NCI-H128 (cell line): Measurements from ENCODE around the gene AUTS2.
A peak's percentile ranks its signal among the peaks of the same experiment; 100 is the strongest.

Source experiments
- DNase-seq: peaks from one replicate; lab custom pipeline; 2025; ENCODE audit not compliant: unreplicated experiment; lab: John Stamatoyannopoulos, UW

The AUTS2 gene

DNA sequence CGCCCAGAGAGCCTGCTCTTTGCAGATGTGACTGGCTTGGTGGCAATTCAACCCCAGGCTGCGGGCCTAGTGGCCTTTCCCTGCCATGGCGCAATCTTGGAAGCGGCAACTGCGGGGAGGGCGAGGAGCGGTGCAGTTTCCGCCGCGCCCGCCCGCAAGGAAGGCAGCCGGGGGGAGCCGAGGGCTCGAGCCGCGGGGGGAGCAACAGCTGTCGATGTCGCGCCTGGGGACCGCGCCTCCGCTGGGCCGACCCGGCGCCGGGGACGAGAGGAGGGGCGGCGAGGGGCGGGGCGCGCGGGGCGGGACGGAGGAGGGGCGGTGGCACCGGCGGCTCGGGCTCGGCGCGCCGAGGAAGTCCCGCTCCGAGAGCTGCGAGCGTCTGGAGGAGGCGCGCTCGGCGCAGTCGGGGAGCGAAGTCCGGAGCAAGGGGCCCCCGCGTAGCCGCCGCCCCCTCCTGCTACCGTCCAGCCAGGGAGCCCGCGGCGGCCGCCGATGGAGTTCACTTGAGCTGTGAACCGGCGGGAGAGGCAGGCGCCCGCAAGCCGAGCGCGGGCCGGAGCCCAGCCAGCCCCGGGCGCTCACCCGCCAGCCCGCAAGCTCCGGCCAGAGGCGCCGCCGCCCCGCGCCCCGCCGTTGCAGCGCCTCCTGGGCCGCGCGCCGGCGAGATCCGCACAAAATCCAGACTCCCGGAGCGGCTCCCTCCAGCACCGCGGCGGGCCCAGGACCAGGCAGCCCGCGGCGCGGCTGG lies 1095.6 kb downstream of the AUTS2 start:
- no peak for DNase-seq

- DNase-seq, result no peak
Observed at GRCh38 chr7:70694434-70694970, 1096.2 kb downstream of the AUTS2 start.

GRCh38 chr7:70694971-70695794 lies 1096.9 kb downstream of the AUTS2 start:
- no peak for DNase-seq

DNA sequence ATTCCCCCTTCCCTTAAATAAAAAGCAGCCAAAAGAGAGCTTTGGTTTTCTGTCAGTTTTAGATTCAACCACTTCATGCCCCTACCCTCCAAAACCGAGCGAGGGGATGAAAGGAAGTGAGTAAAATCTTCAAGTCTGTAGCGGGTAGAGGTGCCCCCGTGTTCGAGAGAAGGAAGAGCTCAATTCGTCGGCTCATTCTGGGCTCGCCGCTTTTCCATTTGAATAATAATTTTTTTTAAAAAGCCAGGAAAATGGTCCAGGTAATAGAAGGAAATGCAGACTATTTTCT lies 1097.5 kb downstream of the AUTS2 start:
- no peak for DNase-seq

GRCh38 chr7:70696201-70696754 lies 1098.0 kb downstream of the AUTS2 start:
- DNase-seq, result no peak

DNA sequence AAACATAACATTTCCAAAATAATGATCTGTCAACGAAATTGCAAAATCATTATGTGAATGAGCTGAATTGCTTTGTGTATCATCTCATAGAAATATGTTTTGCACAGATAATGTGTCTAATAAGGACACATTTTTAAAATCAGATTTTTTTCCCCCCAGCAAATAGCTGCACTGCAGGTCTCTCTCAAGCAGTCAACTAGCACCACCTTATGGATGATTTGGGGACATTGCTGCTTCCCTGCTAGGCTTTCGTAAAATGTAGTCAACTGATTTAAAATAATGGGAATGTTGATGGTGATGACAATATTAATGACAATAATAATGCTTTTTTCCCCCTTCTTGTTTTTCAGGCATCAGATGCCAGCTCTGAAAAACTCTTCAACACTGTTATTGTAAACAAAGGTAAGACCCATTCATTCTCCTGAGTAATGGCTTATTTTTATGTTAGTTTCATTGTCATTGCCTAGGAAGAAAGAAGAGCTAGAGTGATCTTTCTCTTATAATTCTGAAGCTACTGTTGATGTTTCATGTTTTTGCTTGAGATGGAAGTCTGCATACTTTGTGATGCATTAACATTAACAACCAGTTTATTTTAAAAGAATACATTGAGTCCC lies 1100.1 kb downstream of the AUTS2 start:
- DNase-seq, result peak; percentile 38

DNA sequence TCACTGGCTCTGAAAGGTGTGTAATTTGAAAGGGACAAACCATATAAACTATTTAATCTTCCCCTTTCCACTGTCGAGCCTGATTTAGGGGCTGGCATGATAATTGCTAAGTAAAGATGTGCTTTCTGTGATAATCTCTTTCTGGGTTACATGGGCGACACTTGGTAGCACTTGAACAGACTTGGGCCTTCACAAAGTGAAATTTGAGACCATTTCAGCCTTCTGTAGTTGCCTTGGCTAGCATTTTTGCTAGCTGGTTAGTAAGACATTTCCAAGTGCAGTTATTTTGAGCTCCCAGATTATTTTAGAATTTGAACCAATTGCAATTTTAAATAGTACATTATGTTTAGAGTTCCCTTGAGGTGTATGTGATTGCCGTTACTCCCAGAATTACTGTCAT lies 1101.0 kb downstream of the AUTS2 start:
- DNase-seq, result no peak

DNA sequence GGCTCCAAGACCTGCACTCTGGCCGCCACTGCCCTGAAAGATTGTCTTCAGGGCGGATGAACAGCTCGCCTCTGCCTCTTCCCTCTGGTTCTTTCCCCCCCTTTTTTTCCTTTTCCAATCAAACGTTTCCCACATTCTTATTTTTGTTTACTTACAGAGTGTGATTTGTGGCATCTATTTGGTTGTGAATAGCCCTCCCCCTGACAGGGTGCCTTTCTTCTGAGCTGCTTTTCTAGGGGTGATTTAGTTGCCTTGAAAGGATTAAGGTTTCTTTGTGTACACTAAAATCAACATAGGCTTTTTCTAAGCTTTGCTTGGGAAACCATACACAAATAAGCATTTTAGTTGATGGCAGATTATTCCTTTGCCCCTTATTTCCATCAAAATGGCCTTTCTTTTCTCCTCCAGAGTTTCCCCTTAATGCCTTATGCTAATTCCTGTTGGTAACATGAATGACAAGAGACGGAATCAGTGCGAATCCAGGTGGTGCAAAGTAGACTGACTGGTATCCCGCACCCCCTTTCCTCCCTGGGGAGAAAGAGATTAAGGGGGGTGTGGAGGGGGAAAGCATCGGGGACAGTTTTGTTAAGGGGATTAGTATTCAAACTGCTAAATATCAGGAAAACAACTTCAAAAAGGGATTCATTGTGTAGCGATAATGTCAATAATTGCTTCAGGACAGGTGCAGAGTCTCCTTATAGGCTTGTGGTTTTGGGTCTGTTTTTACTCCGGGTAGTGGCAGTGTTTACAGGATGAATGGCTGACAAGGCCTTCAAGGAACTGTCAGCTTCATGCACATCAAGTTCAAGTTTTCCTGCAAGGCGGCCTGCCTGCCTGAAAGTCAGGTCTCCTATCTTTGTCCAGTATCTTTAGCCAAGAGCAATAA lies 1102.0 kb downstream of the AUTS2 start:
- no peak for DNase-seq

DNA sequence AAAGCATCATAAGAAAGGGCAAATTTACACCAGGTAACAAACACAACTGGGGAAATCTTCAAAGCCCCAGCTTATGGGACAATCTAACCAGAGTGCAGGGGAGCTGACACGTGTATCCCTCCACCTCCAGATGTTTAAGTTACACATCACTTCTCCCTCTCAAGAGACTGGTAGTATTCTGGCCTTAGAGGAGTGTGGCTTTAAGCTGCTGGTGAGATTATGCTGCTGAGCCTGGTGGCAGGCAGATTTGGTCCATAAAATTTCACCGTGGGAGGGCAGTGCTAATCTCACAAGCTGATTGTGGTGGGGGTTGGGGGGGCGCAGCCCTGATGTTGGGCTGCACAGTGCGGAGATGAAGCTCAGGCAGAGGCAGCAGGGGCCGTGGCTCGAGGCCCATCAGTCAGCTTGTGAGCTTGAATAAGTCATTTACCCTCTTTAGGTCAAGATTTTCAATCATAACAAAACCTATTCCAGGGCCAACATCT lies 1102.7 kb downstream of the AUTS2 start:
- DNase-seq, result no peak

DNA sequence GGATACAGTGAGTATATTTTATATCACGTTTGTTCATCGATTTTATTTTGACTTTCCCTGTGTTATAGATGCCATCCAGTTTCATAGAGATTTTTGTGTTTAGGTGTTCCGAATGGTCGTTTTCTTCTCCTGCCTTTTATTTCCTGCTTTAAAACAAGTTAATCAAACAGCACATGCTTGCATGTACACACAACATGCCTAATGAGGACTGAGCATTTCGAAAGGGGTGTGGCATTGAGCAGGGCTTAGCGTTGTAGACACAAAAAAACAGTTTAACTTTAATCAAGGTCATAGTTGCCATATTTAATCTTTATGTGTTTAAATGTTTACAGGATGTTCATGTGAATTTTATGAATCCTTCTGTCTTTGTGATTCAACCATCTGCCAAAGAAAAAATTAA lies 1103.2 kb downstream of the AUTS2 start:
- no peak for DNase-seq

DNA sequence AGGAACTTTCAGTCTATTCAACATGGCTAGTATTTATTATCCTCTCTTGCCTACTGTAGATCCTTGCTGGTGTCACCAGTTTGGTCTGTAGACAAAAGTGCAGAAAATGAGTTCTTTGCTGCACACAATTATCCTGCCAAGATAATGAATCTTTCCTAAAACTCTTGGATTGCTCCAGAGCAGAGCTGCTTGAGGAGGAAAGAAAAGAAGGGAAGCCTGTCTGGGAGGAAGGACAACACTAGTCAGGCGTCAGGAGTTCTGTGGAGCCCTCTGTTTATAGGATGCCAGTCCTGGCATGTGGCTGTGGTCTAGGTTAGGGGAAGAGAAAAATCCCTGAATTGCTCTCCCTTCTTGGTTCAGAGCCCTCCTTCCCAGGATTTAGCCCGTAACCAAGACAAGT lies 1103.7 kb downstream of the AUTS2 start:
- no peak for DNase-seq

GRCh38 chr7:70703785-70704184 lies 1105.5 kb downstream of the AUTS2 start:
- no peak for DNase-seq

GRCh38 chr7:70704831-70705346 lies 1106.6 kb downstream of the AUTS2 start:
- DNase-seq, result no peak

DNA sequence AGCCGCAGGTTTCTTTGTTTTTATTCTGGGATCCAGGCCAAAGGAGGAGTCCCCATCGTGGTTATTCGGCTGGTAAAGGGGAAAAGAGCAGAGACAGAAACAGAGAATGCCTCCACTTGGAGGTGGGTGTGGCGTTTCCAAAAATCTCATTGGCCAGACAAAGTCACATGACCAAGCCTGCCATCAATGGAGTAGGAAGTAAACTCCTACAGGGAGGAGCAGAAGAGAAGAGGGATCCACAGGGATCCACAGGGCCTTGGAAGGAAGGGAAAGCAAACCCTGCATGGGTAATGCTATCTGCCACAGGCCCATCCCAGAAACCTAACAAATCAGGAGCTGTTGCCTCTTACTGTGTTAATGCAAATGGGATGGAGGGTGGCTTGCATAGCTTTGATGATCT lies 1107.9 kb downstream of the AUTS2 start:
- no peak for DNase-seq

DNA sequence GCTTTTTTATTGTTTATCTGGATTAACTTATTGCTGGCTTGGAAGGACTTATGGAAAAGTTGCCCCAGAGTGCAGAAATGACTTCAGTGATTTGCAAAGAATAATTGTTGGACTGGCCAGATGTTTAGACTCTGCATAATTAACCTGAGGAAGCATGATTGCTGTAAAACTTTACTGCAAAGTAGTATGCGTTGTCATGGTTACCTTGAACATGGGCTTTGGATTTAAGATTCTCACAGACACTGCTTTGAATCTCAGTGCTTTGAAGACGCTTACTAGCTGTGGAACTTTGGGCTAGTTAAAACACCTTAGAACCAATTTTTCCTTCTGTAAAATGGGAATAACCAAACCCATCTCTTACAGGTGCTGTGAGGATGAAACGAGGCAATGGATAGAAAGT lies 1108.4 kb downstream of the AUTS2 start:
- DNase-seq, result no peak

DNA sequence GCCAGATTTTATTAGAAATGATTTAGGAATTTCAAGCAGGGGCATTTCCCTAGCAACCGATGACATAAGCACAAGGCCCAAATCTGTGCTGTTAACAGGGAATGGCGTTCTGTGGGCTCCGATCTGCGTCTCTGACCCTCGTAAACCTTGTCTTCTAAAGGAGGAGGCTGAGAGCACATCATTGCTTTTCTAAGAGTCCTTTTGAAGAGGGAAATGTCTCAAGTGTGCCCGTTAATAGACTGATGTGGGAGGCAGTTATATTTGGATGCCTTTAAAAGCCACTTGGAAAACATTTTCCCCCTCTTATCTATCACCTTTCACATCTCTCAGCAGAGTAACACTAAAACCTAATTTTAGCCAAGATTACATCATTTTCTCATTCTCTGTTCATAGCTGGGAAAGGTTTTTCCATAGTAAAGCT lies 1109.6 kb downstream of the AUTS2 start:
- no peak for DNase-seq

DNA sequence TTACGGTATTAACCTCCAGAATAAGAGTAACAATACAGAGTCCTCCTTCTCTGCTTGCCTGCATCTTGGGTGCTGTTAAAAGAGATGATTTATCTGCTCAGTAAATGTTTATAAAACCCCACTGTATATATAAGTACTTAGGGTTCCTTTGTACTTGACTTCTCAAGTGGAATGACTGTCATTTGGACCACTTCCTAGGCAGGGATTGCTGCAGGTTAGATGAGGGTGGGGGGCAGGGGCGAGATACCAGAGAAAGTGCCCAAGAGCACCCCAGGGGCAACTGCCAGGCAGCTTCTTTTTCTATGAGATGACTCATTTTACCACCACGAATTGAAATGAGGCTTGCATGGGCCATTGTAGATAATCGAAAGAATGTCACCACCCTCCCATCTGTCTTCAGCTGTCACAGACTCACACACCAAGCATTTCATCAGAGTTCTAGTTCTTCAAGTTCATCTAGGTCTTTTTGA lies 1111.8 kb downstream of the AUTS2 start:
- no peak for DNase-seq

DNA sequence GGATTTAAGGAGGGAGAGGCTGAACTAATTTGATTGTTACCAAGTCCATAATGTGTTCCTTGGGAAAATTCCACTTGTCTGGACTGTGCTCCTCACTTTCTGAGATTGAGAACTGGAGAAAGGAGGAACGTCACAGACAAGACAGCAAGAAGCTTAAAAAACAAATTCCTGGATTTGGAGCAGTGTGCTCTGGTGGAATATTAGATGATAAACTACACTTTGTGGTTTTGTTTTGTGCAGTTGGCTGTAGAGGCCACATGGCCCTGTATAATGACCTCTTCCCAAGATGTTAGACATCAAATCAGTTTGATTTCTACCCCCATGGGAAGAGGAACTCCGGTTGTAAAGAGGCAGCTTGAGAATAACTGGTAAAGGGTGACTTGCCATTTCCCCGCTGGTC lies 1112.4 kb downstream of the AUTS2 start:
- no peak for DNase-seq

DNA sequence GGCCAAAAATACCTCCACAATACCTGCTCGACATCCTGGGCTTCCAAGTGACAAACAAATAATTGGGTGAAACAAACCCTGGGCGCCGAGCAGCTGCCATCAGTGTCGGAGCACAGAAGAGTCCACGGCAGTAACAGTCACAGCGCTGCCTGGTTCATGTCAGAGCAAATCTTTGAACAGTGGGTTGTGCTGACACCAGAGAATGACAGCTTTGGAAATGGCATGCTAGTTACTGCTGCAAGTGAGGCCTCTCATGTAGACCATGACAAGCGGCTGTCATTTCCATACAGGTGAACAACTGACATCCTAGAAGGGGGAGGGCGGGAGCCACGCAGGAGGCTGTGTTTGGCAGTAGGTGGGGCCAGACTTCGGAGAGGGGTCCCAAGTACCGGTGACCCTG lies 1113.2 kb downstream of the AUTS2 start:
- DNase-seq, result no peak

GRCh38 chr7:70712942-70713341 lies 1114.7 kb downstream of the AUTS2 start:
- DNase-seq, result no peak
